ENCODE measurements around the gene VPS13D.

The VPS13D gene

GRCh38 chr1:12460911-12461621 lies 231.2 kb downstream of the VPS13D start:
- Histone ChIP-seq H3K4me3 (ENCODE audit: extremely low read depth, insufficient read depth, low read length, poor library complexity, severe bottlenecking) (no peak overlapping the region), H3K4me1 (ENCODE audit: control insufficient read depth, insufficient read depth, low read length, poor library complexity, severe bottlenecking) (peaks cover 7% of the 10 kb centered on the region), H3K27ac (ENCODE audit: low read depth, low read length, severe bottlenecking) (no peak overlapping the region), H3K9me3 (ENCODE audit: control insufficient read depth, low read length) (no peaks in the 10 kb centered on the region), H3K36me3 (ENCODE audit: control insufficient read depth, insufficient read depth, low read length) (peaks cover 9% of the 10 kb centered on the region)
- 92% methylated on average over 2 of the region's 6 CpGs; no CpG with 5 or more reads in 1 of the 2 experiments for WGBS, 2 experiments (ENCODE audit: insufficient coverage in 2 of 2)

GRCh38 chr1:12461754-12462153 lies 231.9 kb downstream of the VPS13D start:
- Histone ChIP-seq H3K36me3 (ENCODE audit: control insufficient read depth, insufficient read depth, low read length) (peaks cover 8% of the 10 kb centered on the region), H3K27ac (ENCODE audit: low read depth, low read length, severe bottlenecking) (no peak overlapping the region), H3K4me1 (ENCODE audit: control insufficient read depth, insufficient read depth, low read length, poor library complexity, severe bottlenecking) (peaks cover 7% of the 10 kb centered on the region), H3K4me3 (ENCODE audit: extremely low read depth, insufficient read depth, low read length, poor library complexity, severe bottlenecking) (no peak overlapping the region), H3K9me3 (ENCODE audit: control insufficient read depth, low read length) (no peaks in the 10 kb centered on the region)
- 88 to 96% methylated on average over 2 of the region's 2 CpGs for WGBS, 2 experiments (ENCODE audit: insufficient coverage in 2 of 2)

- Histone ChIP-seq H3K27ac (ENCODE audit: low read depth, low read length, severe bottlenecking) (no peak overlapping the region), H3K4me1 (ENCODE audit: control insufficient read depth, insufficient read depth, low read length, poor library complexity, severe bottlenecking) (peaks cover 7% of the 10 kb centered on the region), H3K4me3 (ENCODE audit: extremely low read depth, insufficient read depth, low read length, poor library complexity, severe bottlenecking) (no peak overlapping the region), H3K9me3 (ENCODE audit: control insufficient read depth, low read length) (no peaks in the 10 kb centered on the region), H3K36me3 (ENCODE audit: control insufficient read depth, insufficient read depth, low read length) (peaks cover 8% of the 10 kb centered on the region)
- WGBS, 2 experiments (ENCODE audit: insufficient coverage in 2 of 2) = 86 to 89% methylated on average over 2 to 4 of the region's 4 CpGs
Measured at GRCh38 chr1:12462586-12462985, 232.8 kb downstream of the VPS13D start.

- Histone ChIP-seq H3K4me3 (ENCODE audit: extremely low read depth, insufficient read depth, low read length, poor library complexity, severe bottlenecking) (no peak overlapping the region), H3K27ac (ENCODE audit: low read depth, low read length, severe bottlenecking) (no peak overlapping the region), H3K36me3 (ENCODE audit: control insufficient read depth, insufficient read depth, low read length) (peaks cover 8% of the 10 kb centered on the region), H3K4me1 (ENCODE audit: control insufficient read depth, insufficient read depth, low read length, poor library complexity, severe bottlenecking) (peaks cover 7% of the 10 kb centered on the region), H3K9me3 (ENCODE audit: control insufficient read depth, low read length) (no peaks in the 10 kb centered on the region)
- WGBS, 2 experiments (ENCODE audit: insufficient coverage in 2 of 2) = 94 to 100% methylated on average over 1 to 3 of the region's 3 CpGs
Measured at GRCh38 chr1:12464045-12464461, 234.2 kb downstream of the VPS13D start.

GRCh38 chr1:12464598-12465056 lies 234.8 kb downstream of the VPS13D start:
- WGBS, 2 experiments (ENCODE audit: insufficient coverage in 2 of 2) = 92 to 95% methylated on average over 2 of the region's 5 CpGs
- Histone ChIP-seq H3K27ac (ENCODE audit: low read depth, low read length, severe bottlenecking) (no peak overlapping the region), H3K4me1 (ENCODE audit: control insufficient read depth, insufficient read depth, low read length, poor library complexity, severe bottlenecking) (peaks cover 7% of the 10 kb centered on the region), H3K36me3 (ENCODE audit: control insufficient read depth, insufficient read depth, low read length) (peaks cover 8% of the 10 kb centered on the region), H3K4me3 (ENCODE audit: extremely low read depth, insufficient read depth, low read length, poor library complexity, severe bottlenecking) (no peak overlapping the region), H3K9me3 (ENCODE audit: control insufficient read depth, low read length) (no peaks in the 10 kb centered on the region)

- Histone ChIP-seq H3K36me3 (ENCODE audit: control insufficient read depth, insufficient read depth, low read length) (peaks cover 8% of the 10 kb centered on the region), H3K9me3 (ENCODE audit: control insufficient read depth, low read length) (no peaks in the 10 kb centered on the region), H3K4me3 (ENCODE audit: extremely low read depth, insufficient read depth, low read length, poor library complexity, severe bottlenecking) (no peak overlapping the region), H3K4me1 (ENCODE audit: control insufficient read depth, insufficient read depth, low read length, poor library complexity, severe bottlenecking) (peaks cover 7% of the 10 kb centered on the region), H3K27ac (ENCODE audit: low read depth, low read length, severe bottlenecking) (no peak overlapping the region)
- 96% methylated on average over 3 of the region's 3 CpGs for WGBS, 2 experiments (ENCODE audit: insufficient coverage in 2 of 2)
Measured at GRCh38 chr1:12465126-12465525, 235.3 kb downstream of the VPS13D start.

GRCh38 chr1:12466816-12467215 lies 237.0 kb downstream of the VPS13D start:
- H3K4me1 ChIP-seq (ENCODE audit: control insufficient read depth, insufficient read depth, low read length, poor library complexity, severe bottlenecking) = no peaks in the 10 kb centered on the region
- peaks cover 8% of the 10 kb centered on the region for H3K36me3 ChIP-seq (ENCODE audit: control insufficient read depth, insufficient read depth, low read length)
- no peak overlapping the region for H3K27ac ChIP-seq (ENCODE audit: low read depth, low read length, severe bottlenecking)
- WGBS, 2 experiments (ENCODE audit: insufficient coverage in 2 of 2) = 90 to 100% methylated on average over 1 to 2 of the region's 5 CpGs
- H3K9me3 ChIP-seq (ENCODE audit: control insufficient read depth, low read length) = no peaks in the 10 kb centered on the region
- H3K4me3 ChIP-seq (ENCODE audit: extremely low read depth, insufficient read depth, low read length, poor library complexity, severe bottlenecking) = no peak overlapping the region

- 94 to 100% methylated on average over 2 of the region's 6 CpGs for WGBS, 2 experiments (ENCODE audit: insufficient coverage in 2 of 2)
- Histone ChIP-seq H3K9me3 (ENCODE audit: control insufficient read depth, low read length) (no peaks in the 10 kb centered on the region), H3K36me3 (ENCODE audit: control insufficient read depth, insufficient read depth, low read length) (peaks cover 6% of the 10 kb centered on the region), H3K27ac (ENCODE audit: low read depth, low read length, severe bottlenecking) (no peak overlapping the region), H3K4me3 (ENCODE audit: extremely low read depth, insufficient read depth, low read length, poor library complexity, severe bottlenecking) (no peak overlapping the region), H3K4me1 (ENCODE audit: control insufficient read depth, insufficient read depth, low read length, poor library complexity, severe bottlenecking) (no peaks in the 10 kb centered on the region)
Measured at GRCh38 chr1:12467570-12468286, 237.9 kb downstream of the VPS13D start.

- WGBS, 2 experiments (ENCODE audit: insufficient coverage in 2 of 2) = 100% methylated on average over 1 of the region's 2 CpGs; no CpG with 5 or more reads in 1 of the 2 experiments
Measured at GRCh38 chr1:12468323-12468722, 238.5 kb downstream of the VPS13D start.

GRCh38 chr1:12469493-12469892 lies 239.7 kb downstream of the VPS13D start:
- no peaks in the 10 kb centered on the region for H3K4me1 ChIP-seq (ENCODE audit: control insufficient read depth, insufficient read depth, low read length, poor library complexity, severe bottlenecking)
- H3K36me3 ChIP-seq (ENCODE audit: control insufficient read depth, insufficient read depth, low read length) = peaks cover 8% of the 10 kb centered on the region
- no peak overlapping the region for H3K27ac ChIP-seq (ENCODE audit: low read depth, low read length, severe bottlenecking)
- no peaks in the 10 kb centered on the region for H3K9me3 ChIP-seq (ENCODE audit: control insufficient read depth, low read length)
- H3K4me3 ChIP-seq (ENCODE audit: extremely low read depth, insufficient read depth, low read length, poor library complexity, severe bottlenecking) = no peak overlapping the region
- WGBS, 2 experiments (ENCODE audit: insufficient coverage in 2 of 2) = 87 to 100% methylated on average over 1 to 4 of the region's 6 CpGs

More at GRCh38 chr1:12468323-12468722, 238.5 kb downstream of the VPS13D start:
- Histone ChIP-seq H3K4me3 (ENCODE audit: extremely low read depth, insufficient read depth, low read length, poor library complexity, severe bottlenecking) (no peak overlapping the region), H3K9me3 (ENCODE audit: control insufficient read depth, low read length) (no peaks in the 10 kb centered on the region), H3K36me3 (ENCODE audit: control insufficient read depth, insufficient read depth, low read length) (peaks cover 3% of the 10 kb centered on the region), H3K4me1 (ENCODE audit: control insufficient read depth, insufficient read depth, low read length, poor library complexity, severe bottlenecking) (no peaks in the 10 kb centered on the region), H3K27ac (ENCODE audit: low read depth, low read length, severe bottlenecking) (no peak overlapping the region)

- WGBS, 2 experiments (ENCODE audit: insufficient coverage in 2 of 2) = 89 to 100% methylated on average over 2 to 3 of the region's 4 CpGs
- Histone ChIP-seq H3K27ac (ENCODE audit: low read depth, low read length, severe bottlenecking) (no peak overlapping the region), H3K9me3 (ENCODE audit: control insufficient read depth, low read length) (no peaks in the 10 kb centered on the region), H3K4me1 (ENCODE audit: control insufficient read depth, insufficient read depth, low read length, poor library complexity, severe bottlenecking) (no peaks in the 10 kb centered on the region), H3K36me3 (ENCODE audit: control insufficient read depth, insufficient read depth, low read length) (peaks cover 8% of the 10 kb centered on the region), H3K4me3 (ENCODE audit: extremely low read depth, insufficient read depth, low read length, poor library complexity, severe bottlenecking) (no peak overlapping the region)
Measured at GRCh38 chr1:12469990-12470389, 240.2 kb downstream of the VPS13D start.
